Loucy (cell line): ENCODE measurements around the gene SH3PXD2A.

Source experiments
- CTCF ChIP-seq: fragments of 200-600 bp; sonication (generic); conservative IDR thresholded peaks from 2 replicates; pipeline ENCODE4 v1.5.1; 2014; ENCODE audit warnings: mild to moderate bottlenecking, antibody characterized with exemption, low read length
- EZH2phosphoT487 ChIP-seq: fragments of 200-600 bp; IDR thresholded peaks from 2 replicates; pipeline ENCODE4 v1.6.1; 2018; ENCODE audit warnings: antibody characterized with exemption, mild to moderate bottlenecking, moderate library complexity, borderline replicate concordance

DNA sequence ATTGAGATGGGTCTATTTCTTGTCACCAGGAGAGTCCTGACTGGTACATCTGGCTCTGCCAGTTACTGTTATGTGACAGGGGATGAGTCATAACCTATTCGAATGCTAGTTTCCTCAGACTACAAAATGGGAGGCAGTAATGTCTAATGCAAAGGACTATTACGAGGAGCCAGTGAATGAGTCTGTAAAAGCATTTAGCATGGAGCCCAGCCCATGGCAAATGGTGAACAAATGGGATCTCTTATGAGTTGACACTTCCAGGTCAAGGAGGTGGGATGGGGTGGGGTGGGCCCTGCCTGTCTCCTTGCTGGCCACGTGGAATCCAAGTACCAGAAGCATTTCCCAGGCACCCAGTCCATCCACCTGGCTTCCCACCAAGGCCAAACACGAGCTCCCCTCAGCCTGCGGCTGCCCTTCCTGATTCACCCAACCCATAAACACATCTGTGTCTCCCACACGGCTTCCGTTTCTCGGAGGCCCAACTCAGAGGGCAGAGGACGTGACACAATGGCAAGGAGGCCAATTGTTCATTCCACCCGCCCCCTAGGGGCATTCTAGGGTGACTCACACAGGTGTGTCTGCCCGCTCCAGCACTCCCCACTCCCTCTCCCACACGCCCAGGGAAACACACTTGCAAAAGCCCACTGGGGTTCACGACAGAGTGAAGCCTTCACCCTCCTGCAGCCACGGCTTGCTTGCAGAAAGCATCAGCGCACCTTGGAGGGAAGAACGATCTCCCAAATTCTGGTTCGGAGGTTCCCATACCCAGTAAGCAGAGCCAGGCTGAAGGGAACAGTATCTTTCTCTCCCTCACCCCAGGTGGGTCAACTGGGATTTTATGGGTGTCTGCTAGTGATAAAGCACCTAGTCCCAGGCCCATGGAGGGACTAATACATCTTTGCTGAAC, 109.8 kb downstream of the SH3PXD2A start:
- TF ChIP-seq CTCF (no peak), EZH2phosphoT487 (no peak)
